GM19240 (cell line): ENCODE data around the gene CADM2.

Experiments used
- DNase-seq: peaks from one replicate; pipeline ENCODE4 v3.0.0; 2011; ENCODE audit warnings: low spot score; ENCODE audit not compliant: insufficient read length

CADM2 gene

DNA sequence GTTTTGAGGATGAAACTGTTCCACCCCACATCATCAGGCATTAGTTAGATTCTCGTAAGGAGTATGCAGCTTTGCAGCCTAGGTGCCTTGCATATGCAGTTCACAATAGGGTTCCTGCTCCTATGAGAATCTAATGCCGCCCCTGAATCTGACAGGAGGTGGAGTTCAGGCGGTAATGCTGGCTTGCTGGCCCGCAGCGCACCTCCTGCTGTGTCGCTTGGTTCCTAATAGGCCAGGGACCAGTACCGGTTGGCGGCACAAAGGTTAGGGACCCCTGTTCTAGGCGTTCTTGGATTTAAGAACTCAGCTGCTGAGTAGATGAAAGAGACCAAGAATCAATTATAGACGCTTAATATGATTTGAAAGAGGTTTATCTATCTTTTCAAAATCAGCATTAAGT, 595.4 kb downstream of the CADM2 start:
- DNase-seq: no peak

DNA sequence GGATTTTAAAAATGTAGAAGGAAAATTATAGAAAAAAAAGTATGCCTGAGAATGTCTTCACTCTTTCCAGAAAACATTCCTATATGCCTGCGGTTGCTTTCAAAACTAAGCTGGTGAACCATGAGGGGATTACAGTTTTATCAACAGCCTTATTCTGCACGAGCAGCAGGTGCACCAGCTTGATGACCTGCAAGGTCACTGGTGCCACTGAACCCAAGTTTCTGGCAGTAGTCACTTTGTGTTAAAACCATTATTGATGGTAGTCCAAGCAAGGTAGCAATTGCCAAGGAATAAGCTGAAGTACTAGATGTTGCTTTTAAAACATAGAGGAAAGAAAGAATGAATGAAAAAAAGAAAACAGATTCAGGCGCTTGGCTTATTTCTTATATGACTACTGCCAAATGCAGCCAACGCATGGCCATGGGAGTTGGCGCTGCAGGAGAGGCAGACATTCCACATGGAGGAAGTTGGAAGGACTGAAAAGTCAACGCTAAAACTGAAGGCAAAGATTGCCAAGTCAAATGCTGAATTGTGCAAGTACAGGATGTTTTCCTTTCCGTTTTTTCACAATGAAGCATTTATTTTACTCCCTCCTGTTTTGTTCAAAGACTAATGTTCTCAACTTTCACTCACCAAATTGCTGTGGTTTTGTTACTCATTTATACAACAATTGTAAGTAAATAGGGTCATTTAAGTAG, 601.4 kb downstream of the CADM2 start:
- no peak for DNase-seq

DNA sequence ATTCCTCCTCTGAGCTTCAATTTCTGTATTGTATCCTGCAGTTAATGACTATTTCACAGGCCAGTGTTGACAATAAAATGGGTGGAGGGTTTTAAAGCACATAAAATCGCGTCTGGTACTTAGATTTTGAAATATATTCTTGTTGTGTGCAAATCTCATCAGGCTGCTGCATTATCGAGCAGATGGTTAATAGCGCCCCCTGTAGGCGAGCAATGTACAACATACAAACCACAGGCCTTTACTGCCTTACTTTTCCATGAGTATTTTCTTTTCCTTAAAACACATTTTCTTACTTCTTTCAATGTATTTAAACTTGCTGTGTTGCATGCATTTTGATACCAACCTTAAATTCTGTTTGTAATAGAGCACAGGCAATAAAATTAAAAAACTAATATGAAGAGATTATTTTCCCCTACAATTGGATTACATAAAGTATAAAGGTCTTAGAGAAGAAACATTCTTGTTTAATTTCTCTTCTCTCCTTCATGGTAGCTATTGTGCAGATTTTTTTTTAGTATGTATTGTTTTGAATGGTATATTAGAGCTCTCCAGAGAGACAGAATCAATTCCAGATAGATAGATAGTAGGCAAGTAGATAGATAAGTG, 608.4 kb downstream of the CADM2 start:
- DNase-seq: no peak

DNA sequence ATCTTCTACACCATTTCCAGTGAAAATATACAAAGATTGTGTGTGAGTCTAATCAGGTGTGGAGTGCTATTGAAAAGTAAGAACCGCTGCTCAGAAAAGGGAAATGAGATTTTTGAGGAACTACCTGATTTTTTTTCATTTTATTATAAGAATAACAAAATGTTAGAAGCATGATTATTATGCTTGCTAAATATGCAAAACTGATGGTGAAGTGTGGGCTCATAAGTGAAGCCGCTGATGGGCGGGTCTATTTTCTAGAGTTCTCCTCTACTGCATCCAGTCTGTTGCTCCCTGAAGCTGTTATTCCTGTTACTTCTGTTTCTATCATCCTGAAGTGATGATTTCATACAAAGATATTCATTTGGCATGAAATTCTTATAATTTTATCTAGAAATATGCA, 612.0 kb downstream of the CADM2 start:
- DNase-seq: no peak

DNA sequence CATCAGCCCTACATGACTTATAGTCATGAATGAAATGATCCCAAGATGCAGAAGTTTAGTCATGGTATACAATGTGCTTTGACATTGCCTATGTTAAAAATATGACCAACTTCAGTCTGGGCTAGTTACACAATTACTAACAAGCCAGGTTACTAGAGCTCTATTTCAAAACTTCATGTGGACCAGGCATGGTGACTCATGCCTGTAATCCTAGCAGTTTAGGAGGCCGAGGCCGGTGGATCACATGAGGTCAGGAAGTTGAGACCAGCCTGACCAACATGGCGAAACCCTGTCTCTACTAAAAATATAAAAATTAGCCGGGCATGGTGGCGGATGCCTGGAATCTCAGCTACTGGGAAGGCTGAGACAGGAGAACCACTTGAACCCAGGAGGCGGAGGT, 613.0 kb downstream of the CADM2 start:
- no peak for DNase-seq

DNA sequence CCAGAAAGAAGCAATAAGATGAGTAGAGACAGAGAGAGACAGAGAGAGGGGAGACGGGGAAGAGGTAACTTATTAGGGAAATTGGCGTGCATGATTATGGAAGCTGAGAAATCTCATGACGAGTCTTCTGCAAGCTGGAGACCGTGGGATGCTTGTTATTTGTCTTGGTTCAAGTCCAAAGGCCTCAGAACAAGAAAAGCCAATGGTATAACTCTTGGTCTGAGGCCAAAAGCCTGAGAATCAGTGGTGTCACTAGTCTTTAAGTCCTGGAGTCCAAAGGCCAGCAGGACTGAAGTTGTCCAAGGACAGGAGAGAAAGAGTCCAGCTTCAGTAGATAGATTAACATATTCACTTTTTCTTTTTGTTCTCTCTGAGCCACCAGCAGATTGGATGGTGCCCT, 613.6 kb downstream of the CADM2 start:
- no peak for DNase-seq

DNA sequence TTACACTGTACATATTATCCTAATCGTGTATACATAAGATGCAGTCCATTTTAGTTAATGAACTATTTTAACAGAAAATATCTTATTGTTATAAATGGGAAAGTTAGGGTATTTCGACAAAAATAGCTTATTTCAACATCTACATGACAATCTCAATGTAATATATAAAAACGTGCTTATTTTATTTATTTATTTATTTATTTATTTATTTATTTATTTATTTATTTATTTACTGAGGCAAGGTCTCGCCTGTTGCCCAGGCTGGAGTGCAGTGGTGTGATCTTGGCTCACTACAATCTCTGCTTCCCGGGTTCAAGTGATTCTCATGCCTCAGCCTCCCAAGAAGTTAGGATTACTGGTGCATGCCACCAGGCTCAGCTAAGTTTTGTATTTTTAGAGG, 614.2 kb downstream of the CADM2 start:
- no peak for DNase-seq

DNA sequence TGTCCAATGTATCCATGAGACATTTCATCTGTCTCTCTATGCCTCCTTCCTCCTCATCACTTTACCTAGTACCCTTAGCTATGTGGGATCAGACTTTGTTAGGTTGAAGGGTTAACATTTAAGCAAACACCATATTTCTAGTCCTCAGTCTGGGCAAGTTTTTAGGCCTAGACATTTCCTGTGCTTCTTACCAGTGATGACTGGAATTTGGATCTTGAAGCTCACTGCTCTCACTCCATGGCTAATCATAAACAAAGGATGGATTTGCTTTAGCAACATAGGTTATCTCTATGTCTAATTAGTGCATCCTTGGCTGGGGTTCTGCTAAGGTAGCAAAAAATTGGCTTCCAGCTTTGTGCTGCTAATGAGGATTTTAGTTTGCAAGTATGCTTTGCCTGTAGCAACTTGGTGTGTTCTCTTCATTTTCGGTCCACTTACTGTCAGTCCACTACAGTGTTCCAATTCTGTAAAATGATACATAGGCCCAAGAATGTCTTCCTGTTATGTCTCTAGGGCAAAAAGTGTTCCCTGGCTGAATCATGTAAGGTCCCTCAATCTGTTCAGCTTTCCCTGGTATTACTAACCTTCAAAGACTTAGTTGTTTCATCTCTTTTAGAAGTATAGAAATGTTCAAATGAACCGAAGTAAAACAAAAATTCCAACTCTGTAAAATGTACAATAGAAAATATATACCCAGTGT, 615.4 kb downstream of the CADM2 start:
- no peak for DNase-seq

DNA sequence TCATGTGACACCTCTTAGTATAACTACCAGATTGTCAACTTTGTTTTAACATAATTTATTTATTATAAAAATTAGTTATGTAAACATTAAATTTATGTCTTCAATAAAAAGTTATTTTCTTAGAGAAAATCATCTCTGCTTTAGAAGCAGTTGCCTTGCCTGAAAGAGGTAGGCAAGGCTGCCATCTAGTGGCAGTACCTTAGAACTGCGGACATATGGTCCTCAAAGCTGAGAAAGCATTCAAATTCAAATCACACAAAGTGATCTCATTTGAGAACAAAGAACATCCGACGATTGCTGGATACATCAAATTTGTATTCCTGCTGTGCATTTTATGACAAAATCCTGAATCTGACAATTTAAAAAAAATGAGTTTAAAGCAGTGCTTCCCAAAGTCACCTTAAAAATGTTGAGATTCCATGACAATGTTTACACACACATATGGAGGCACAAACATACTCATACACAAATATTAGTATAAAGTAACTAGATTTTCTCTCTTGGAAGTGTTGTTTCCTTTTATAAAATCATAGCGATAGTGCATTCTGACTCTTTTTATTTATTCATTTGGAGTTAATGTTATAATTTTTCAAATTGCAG, 617.4 kb downstream of the CADM2 start:
- no peak for DNase-seq

DNA sequence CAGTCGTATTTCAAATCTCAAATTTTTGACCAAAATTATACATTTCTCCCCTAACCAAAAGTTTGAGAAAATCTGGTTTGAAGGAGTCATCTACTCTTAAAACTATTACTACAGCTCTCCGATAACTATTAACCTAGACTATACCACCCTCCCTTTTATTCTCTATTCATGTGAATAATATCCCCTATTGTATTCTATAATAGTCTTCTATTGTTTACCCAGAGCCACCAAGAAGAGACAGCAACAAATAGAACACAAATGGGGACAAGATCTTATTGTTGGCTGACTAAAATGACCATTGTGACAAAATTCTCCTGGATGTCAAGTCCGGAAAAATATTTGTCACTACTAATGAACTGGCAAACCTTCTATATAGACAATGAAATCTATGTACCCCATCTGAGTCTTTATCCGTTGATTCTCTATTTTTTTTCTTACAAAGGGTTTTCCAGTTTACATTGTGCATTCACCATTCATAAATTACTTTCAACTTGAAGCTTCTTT, 618.0 kb downstream of the CADM2 start:
- DNase-seq: no peak

DNA sequence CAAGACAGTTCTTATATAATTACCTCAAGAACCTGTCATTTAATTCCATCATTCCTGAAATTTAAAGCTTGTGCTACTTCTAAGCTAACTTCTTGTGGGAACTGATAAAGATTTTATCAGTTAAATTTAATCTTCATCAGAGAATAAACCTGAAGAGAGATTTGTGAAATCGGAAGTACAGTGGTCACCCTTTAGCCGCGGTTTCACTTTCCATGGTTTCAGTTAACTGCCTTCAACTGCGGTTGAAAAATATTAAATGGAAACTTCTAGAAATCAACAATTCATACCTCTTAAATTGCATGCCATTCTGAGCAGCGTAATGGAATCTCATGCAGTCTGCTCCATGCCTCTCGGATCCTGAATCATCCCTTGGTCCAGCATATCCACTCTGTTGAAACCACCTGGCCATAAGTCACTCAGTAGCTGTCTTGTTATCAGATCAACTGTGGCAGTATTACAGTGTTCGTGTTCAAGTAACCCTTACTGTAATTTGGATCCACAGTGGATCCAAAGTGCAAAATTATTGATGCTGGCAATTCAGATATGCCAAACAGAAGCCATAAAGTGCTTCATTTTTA, 626.1 kb downstream of the CADM2 start:
- no peak for DNase-seq

DNA sequence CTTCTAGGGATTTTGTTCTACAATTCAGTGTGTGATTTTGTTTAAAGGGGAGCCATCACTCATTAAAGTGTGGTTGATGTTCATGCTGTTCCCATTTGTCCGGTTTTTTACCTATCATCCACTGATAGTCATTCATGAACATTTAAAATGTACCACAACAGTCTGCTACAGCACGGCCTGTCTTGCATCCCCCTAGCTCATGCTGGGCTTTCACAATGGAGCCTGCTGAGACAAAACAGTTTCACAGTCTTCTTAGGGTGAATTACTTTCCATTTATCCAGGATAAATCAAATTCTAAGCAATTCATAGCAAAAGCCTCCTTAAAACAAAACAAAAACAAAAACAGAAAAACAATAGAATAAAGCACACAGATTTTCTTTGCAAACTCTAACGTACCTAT, 627.2 kb downstream of the CADM2 start:
- no peak for DNase-seq

DNA sequence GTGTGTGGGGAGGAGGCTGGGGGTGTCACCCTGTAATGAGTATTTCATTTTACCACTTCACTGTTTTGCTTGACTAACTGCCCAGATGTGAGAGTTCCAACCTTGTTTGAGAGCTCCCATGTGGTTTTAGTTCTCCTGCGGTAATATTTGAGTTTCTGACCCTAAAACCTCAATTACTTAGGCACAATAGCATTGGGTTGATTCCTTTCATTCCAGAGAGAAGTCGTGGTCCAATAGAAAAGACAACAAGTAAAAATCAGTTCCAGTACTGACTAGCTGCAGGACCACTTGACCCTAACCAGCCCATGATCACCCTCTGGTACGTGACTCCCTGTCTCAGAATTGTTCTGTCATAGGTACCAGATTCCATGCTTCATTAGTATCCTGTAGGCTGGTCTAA, 630.4 kb downstream of the CADM2 start:
- no peak for DNase-seq

DNA sequence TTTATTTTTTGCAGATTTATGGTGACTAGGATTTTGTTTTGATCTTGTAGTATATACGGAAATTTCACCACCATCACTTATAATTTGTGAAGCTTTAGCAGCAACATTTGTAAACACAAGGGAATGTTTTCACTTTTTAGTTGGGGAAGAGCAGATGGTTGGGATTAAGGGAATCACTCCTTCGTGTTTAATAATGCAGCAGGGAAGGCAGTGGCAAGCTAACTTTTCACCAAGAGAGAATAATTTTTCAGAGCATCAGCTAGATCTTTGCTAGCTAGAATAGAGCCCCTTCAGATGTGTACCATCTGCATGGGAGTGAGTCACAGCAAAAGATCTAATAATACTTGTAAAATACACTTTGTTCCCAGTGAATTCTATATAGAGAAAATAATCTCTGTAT, 632.7 kb downstream of the CADM2 start:
- DNase-seq: no peak

DNA sequence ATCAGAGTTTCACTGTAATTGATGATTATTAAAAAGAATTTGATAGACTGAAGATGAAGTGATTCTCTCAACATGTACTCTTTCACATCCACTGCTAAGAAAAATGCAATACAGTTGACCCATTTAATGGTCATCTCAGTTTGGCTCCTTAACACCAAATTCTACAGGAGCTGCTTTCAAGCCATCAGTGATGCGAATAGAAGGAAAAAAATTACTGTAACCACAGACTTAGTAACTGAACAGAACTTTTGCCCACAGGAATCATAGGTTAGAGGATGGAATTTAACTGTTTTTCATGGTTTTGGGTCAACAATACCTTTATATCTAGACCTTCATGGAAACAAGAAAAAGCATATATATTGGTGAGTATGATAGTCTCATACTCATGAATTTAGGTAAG, 633.5 kb downstream of the CADM2 start:
- DNase-seq: no peak

DNA sequence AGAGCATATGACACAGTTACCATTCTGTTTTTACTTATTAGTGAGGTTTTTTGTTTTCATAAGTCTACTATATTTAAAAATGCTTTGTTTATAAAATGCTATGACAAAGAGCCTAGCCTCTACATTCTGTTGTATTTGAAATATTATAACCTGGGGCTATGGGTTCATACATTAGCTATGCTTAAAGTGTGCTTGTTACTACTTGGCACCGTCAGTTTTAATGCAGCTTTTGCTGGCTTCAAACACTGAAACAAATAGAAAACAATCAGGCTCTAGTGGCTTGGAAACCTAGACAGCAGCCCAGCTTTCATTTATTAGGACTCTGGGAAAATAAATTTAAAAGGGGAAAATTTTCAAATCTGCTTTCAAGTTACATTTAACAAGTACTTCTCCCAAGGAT, 635.9 kb downstream of the CADM2 start:
- DNase-seq: no peak

DNA sequence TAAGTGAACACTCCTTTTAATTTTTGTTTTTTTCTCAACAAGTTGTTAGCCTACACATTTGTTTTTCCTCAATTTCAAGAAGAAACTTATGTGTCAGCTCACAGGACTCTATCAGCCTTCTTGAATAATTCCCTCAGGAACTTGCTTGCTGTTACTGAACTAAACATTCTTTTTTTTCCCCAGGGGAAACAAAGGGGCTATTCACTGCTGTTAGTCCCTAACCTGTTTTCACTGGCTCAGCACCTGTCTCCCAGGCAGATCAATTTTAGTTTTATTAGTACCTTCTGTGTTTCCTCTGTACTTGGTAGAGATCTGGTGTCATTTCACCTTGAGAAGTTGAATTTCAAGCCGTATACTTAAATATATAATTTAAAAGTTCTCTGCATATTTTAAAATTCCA, 644.6 kb downstream of the CADM2 start:
- no peak for DNase-seq

DNA sequence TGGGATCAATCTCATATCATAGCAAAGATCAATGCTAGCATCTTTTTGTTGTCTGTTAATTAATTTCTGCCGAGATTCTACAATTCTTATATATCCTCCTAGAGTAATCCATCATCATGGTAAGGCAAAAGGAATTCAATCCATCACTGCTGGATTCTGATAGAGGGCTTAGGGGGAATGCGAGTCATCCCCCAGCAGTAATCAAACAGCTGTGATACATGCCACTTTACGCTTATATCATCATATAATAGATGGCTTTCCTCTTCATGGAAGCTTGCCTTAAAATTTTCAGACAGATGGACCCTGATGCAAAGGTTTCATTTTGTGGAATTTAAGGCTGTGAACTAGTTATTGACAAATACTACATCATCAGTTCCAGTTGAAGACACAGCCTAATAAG, 645.9 kb downstream of the CADM2 start:
- DNase-seq: no peak

DNA sequence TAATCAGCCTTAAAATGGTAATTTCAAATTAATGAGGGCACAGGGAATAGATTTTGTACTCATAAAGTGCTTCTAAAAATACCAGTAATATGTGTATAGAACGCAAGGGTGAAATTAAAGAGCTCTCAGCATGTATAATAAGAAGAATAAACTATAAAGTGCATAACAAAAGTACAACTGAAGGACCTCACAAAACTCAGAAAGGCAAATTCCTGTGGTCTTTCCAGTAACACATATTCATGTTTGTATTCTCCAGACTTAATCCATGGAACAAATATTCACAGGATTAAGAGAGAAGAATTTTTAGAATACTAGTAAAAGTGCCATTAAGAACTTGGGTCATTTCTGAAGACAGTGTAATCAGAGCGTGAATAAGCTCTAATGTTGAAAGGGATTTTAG, 646.3 kb downstream of the CADM2 start:
- no peak for DNase-seq

DNA sequence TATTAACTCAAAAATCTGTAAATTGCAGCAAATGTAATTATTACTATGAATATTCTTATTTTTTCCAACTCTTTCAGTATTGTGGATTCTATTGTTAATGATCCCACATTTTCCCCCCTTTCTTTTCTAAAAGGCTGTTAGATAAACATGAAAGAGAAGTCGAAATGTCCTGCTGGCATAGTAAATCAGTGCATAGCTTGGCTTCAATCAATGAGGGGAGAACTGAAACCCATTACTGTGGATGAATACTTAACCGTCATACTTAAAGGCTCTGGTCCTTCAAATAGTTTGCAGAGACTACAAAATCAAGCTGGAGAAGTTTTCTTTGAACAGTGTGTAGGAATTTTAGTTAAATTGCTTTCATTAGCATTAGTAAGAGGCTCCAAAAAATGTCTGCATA, 667.9 kb downstream of the CADM2 start:
- DNase-seq: no peak

DNA sequence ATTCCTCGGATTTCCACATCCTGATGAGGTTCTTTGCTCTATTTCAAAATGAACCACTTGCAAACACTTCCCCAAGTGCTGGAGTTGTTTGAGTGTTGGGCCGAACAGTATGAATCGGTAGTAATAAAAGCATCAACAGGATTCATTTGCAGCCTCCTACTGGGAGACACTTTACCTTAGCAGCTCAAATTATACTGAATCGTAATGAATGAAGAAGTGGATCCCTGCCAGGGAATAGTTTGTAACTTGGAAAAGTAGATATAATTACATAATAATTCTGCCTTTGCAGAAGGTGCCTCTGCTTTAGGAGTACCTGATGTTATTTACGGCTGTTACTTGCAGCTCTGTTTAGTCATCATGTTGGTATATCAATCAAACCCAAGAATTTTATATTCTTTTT, 669.1 kb downstream of the CADM2 start:
- DNase-seq: no peak

DNA sequence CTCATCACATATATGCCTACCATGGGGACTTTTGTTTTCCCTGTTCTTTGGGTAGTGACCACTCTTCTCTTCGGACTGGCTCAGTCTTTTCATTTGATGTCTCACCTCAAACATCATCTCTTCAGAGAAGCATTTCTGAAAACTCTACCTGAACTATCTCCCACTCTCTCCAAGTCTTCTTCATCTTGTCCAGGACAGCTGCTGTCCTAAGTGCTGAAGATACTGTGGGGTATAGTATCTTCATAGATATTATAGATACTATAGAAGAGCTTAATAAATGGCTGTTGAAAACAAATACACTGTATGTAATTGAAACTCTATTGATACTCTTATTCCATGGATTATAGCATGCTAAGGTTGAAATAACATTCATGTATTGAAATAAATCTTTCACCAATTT, 672.3 kb downstream of the CADM2 start:
- DNase-seq: no peak
